Gastroesophageal sphincter (tissue), 3 donors: ENCODE measurements around the gene KIF13A.

ENCODE experiments used
- POLR2AphosphoS5 ChIP-seq: sonication (generic); formaldehyde crosslinking; IDR thresholded peaks from one replicate; pipeline ENCODE4 v1.6.1; 2017; ENCODE audit warnings: antibody characterized with exemption
- TF ChIP-seq, protein P1 (sequence below), 4 experiments: fragments of 200-600 bp in 2 of 4; fragments of 450-650 bp in 2 of 4; sonication (generic) in 1 of 4; IDR thresholded peaks; one replicate each; pipeline ENCODE4 v1.5.1; 2017 to 2019; ENCODE audit warnings: antibody characterized with exemption in 4 of 4, mild to moderate bottlenecking in 2 of 4, moderate library complexity in 2 of 4

DNA sequence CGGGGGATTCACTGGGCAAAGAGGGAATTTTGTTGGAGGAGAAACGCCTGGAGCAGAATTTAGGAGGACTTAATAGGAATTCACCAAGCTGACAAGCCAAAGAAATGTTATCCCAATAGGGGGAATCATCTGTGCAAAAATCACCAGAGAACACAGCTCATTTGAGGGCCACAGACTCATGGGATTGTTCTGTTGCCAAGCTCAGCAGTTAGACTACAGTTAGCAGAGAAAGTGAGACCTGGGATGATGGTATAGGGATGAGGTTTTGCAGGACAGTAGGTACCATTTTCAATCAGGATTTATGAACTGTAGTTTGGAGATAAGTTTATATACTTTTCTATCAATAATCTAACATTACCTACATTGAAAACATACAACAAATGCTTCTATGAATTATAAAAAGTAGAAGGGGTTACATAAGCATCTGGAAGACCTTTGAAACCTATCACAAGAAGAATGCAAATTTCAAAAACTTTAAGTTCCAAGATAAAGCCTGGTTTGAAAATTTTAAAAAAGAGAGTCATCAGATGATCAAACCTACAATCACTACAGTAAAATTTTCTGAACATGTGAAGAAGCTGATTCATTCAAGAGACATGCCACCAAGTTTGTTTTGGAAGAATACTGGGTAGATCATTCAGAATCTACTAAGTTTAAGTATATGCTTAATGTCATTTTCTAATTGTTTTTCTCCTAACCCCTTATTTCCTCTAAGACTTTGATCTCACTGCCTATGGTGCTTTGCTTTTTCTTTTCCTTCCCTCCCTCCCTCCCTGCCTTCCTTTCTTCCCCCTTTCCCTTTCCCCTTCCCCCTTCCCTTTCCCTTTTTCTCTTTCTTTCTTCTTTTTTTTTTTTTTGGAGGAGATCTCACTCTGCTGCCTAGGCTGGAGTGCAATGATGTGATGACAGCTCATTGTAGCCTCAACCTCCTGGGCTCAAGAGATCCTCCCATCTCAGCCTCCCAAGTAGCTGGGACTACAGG, 81.5 kb downstream of the KIF13A start:
- TF ChIP-seq, protein P1, sequence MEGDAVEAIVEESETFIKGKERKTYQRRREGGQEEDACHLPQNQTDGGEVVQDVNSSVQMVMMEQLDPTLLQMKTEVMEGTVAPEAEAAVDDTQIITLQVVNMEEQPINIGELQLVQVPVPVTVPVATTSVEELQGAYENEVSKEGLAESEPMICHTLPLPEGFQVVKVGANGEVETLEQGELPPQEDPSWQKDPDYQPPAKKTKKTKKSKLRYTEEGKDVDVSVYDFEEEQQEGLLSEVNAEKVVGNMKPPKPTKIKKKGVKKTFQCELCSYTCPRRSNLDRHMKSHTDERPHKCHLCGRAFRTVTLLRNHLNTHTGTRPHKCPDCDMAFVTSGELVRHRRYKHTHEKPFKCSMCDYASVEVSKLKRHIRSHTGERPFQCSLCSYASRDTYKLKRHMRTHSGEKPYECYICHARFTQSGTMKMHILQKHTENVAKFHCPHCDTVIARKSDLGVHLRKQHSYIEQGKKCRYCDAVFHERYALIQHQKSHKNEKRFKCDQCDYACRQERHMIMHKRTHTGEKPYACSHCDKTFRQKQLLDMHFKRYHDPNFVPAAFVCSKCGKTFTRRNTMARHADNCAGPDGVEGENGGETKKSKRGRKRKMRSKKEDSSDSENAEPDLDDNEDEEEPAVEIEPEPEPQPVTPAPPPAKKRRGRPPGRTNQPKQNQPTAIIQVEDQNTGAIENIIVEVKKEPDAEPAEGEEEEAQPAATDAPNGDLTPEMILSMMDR (IDR thresholded peaks at IDR 0.05) = no peak
- TF ChIP-seq POLR2AphosphoS5 = no peak
